HS-5 (cell line): ENCODE data around the gene SDC4.

Experiments
- DNase-seq: peaks from one replicate; pipeline ENCODE4 v3.0.0-alpha.2; 2012; ENCODE audit warnings: low read depth

The SDC4 gene

GRCh38 chr20:45297786-45298497 is 50.3 kb downstream of the SDC4 start:
- DNase-seq: no peak

GRCh38 chr20:45294659-45295058 is 53.6 kb downstream of the SDC4 start:
- DNase-seq: no peak

- DNase-seq: no peak
Measured at GRCh38 chr20:45294003-45294368, 54.2 kb downstream of the SDC4 start.

GRCh38 chr20:45293041-45294002 is 54.9 kb downstream of the SDC4 start:
- DNase-seq: peak; percentile 84

GRCh38 chr20:45292343-45292742 is 55.9 kb downstream of the SDC4 start:
- DNase-seq: no peak

GRCh38 chr20:45291526-45291925 is 56.7 kb downstream of the SDC4 start:
- DNase-seq: no peak

GRCh38 chr20:45290677-45291355 is 57.4 kb downstream of the SDC4 start:
- peak; percentile 73 for DNase-seq

GRCh38 chr20:45289942-45290676 is 58.1 kb downstream of the SDC4 start:
- DNase-seq: no peak

- DNase-seq: no peak
Measured at GRCh38 chr20:45288860-45289259, 59.4 kb downstream of the SDC4 start.

- no peak for DNase-seq
Measured at GRCh38 chr20:45288376-45288775, 59.8 kb downstream of the SDC4 start.

- peak; percentile 50 for DNase-seq
Measured at GRCh38 chr20:45283551-45284057, 64.6 kb downstream of the SDC4 start.

GRCh38 chr20:45282700-45283550 is 65.3 kb downstream of the SDC4 start:
- DNase-seq: no peak

GRCh38 chr20:45279992-45280391 is 68.2 kb downstream of the SDC4 start:
- DNase-seq: no peak

GRCh38 chr20:45275338-45275737 is 72.9 kb downstream of the SDC4 start:
- no peak for DNase-seq
